Aorta (tissue), 5 donors: ENCODE data around the gene IL5. TPM values are rescaled to one million over a fixed set of nuclear protein-coding genes. Genes with fewer than 3 reads are reported as not detected.

Experiments
- ATAC-seq: fragments of 200-7000 bp; cut with Tn5 transposase; one replicate; pipeline ENCODE4 v1.9.1; 2022; ENCODE audit warnings: moderate library complexity; ENCODE audit not compliant: low FRiP score
- DNase-seq, 2 donors: peaks; one replicate each; pipeline ENCODE4 v3.0.0-alpha.2; 2020
- H3K27ac ChIP-seq, 2 donors: one replicate each; pipeline ENCODE4 v1.5.1; 2013; ENCODE audit warnings: low read length in 2 of 2, mild to moderate bottlenecking in 2 of 2, moderate library complexity in 2 of 2, control low read depth in 1 of 2, inconsistent platforms in 1 of 2, low read depth in 1 of 2
- H3K27me3 ChIP-seq, 2 donors: one replicate each; pipeline ENCODE4 v1.6.1; 2013; ENCODE audit warnings: control low read depth in 1 of 2, low read length in 1 of 2, mild to moderate bottlenecking in 1 of 2, moderate library complexity in 1 of 2; ENCODE audit not compliant: insufficient read depth in 2 of 2, control insufficient read depth in 1 of 2
- H3K36me3 ChIP-seq, 2 donors: one replicate each; pipeline ENCODE4 v1.6.1; 2013; ENCODE audit warnings: control low read depth in 1 of 2, low read length in 1 of 2, mild to moderate bottlenecking in 1 of 2; ENCODE audit not compliant: insufficient read depth in 2 of 2, control insufficient read depth in 1 of 2
- H3K4me1 ChIP-seq, 2 donors: one replicate each; pipeline ENCODE4 v1.6.1; 2013; ENCODE audit warnings: low read length in 2 of 2, control low read depth in 1 of 2, mild to moderate bottlenecking in 1 of 2, moderate library complexity in 1 of 2; ENCODE audit not compliant: insufficient read depth in 2 of 2, control insufficient read depth in 1 of 2
- H3K4me3 ChIP-seq, 2 donors: one replicate each; pipeline ENCODE4 v1.5.1; 2013; ENCODE audit warnings: low read length in 2 of 2, control low read depth in 1 of 2, mild to moderate bottlenecking in 1 of 2
- H3K9me3 ChIP-seq: one replicate; pipeline ENCODE4 v1.6.1; 2013; ENCODE audit warnings: mild to moderate bottlenecking, low read length; ENCODE audit not compliant: control insufficient read depth
- WGBS, 2 donors: extraction: QIAGEN DNeasy Blood & Tissue Kit; methylation state at CpG; one replicate each; pipeline ENCODE4 v1.1.7; 2013; 5-methylcytosine and 5-hydroxymethylcytosine counted together
- intact Hi-C, 2 donors: fragments of 100-400 bp; cut with DNase I; formaldehyde crosslinking; loops; one replicate each; pipeline versions ENCODE4 v1.14.2 to v1.15.0; 2022
- polyA plus RNA-seq, 2 donors: library from polyadenylated mRNA; stranded (reverse); fragments of 200-250 nt; gene quantifications; one replicate each; pipeline ENCODE4 v1.2.3, GENCODE V29; 2013
- total RNA-seq, 2 donors: library from RNA; stranded (reverse); fragmentation: NEBNext Ultra II Directional; extraction: Animal tissue kit (Norgen Biotek cat#: 25700); gene quantifications; one replicate each; pipeline ENCODE4 v1.2.1, GENCODE V29; 2021
- donor health status: healthy with polysubstance abuse.
- donor health status: Bipolar disorder and iron deficiency.
- donor health status: DM: no; HTN: no; CAD: no.
- donor health status: DM: no; HTN: no; CAD: no.
- donor health status: DM: yes; HTN: yes; CAD: no.

The IL5 gene
- total and polyA plus RNA-seq, 4 donors: not detected

DNA sequence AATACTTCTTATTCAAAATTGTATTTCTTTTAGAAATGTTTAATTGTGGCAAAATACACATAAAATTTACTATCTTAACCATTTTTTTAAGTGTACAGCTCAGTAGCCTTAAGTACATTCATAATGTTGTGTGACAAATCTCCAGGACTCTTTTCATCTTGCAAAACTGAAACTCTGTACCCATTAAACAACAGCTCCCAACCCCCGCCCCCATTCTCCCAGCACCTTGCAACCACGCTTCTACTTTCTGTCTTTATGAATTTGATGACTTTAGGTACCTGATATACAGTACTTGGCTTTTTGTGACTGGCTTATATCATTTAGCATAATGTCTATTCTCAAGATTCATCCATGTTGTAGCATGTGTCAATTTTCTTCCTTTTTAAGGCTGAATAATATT lies 2.8 kb upstream of the IL5 start:
- DNase-seq (no peak), ATAC-seq (no peak)
- WGBS, 2 donors: 97 to 100% methylated on average over 2 of the region's 2 CpGs
- intact Hi-C loops: no loop called here
- Histone ChIP-seq H3K27ac (no peak overlapping the region), H3K4me1 (no peaks in the 10 kb centered on the region), H3K9me3 (no peaks in the 10 kb centered on the region), H3K36me3 (no peaks in the 10 kb centered on the region), H3K4me3 (no peak overlapping the region), H3K27me3 (no peaks in the 10 kb centered on the region)

DNA sequence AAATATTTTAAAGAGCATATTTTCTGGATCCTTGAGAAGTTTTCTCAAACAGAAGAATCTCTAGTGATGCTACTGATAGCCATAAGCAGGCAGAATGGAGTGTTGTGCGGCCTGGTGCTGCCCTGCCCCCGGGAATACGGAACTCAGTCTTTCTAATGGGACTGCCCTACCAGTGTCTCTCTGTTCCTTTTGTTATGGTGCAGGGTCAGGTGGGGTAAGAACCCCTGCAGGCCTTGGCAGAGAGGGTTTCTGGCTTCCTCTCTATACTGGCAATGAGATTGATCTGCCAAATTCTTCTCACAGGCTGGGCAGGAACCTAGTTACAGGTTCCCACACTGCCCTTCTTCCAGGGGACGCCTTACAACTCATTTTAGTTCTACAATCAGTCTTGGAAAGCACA lies 2.6 kb downstream of the IL5 start:
- intact Hi-C loops: no loop called here
- WGBS, 2 donors: 88 to 91% methylated on average over 4 of the region's 4 CpGs
- DNase-seq: no peak
- Histone ChIP-seq H3K27ac (no peak overlapping the region), H3K36me3 (no peaks in the 10 kb centered on the region), H3K27me3 (no peaks in the 10 kb centered on the region), H3K9me3 (no peaks in the 10 kb centered on the region), H3K4me1 (no peaks in the 10 kb centered on the region), H3K4me3 (no peak overlapping the region)
- ATAC-seq: no peak

DNA sequence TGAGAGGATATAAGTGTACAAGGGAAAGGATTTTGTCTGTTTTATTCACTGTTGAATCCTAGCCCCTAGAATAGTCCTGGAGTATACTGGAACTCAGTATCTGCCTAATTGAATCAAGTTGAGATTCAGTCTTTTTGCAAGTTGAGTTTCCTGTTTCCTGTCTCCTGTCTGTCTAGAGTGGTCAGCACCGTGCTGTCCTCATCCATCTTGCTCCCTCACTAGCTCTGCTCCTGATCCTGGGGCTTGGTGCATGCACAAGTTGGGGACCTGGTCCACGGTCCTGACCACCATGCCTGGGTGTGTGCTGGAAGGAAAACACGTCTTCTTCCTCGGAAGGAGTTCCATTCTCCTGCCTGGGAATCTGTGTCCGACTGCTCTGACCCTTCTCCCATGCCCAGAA lies 3.2 kb downstream of the IL5 start:
- H3K27ac ChIP-seq: no peak overlapping the region
- ATAC-seq (no peak), DNase-seq (no peak)
- no peaks in the 10 kb centered on the region for H3K9me3 ChIP-seq
- 79 to 81% methylated on average over 5 of the region's 5 CpGs for WGBS, 2 donors
- no peaks in the 10 kb centered on the region for H3K4me1 ChIP-seq
- H3K4me3 ChIP-seq: no peak overlapping the region
- intact Hi-C loops: no loop called here
- H3K27me3 ChIP-seq: no peaks in the 10 kb centered on the region
- H3K36me3 ChIP-seq: no peaks in the 10 kb centered on the region

DNA sequence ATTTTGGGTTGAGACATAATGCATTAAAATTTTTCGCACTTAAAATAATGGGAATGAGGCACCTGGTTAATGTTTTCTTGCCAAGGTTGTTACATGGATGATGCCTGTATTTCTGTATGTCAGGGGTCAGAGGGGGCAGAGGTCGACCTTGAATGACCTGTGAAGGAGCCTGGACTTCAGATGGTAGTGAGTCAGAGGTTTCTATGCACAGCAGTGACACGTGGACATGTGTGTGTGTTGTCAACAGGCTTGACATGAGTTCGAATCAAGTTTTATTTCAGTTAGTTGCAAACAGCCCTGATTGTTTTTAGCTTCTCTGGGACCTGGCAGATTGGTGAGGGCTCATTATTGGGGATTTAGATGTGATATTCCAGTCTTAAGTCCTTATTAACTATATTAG lies 3.6 kb downstream of the IL5 start:
- WGBS, 2 donors: 77 to 78% methylated on average over 4 of the region's 4 CpGs
- intact Hi-C loops: no loop called here
- no peak for ATAC-seq

DNA sequence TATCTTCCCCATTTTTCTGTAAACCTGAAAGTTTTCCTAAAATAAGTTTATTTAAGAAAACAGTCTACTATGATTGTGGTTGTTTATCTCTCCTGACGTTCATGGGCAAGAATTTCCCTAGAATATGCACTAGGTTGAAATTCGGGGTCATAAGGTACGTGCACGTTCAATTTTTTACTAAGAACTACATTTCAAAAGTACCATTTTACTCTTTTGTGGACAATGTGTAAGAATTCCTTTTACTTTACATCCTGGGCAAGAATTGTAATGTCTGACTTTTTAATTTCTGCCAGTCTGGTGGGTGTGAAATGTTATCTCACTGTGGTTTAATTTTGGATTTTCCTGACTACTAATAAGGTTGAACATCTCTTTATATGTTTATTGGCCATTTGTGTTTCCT lies 12.4 kb downstream of the IL5 start:
- no peaks in the 10 kb centered on the region for H3K4me1 ChIP-seq
- H3K4me3 ChIP-seq: no peak overlapping the region
- H3K27ac ChIP-seq: no peak overlapping the region
- DNase-seq (no peak), ATAC-seq (no peak)
- H3K36me3 ChIP-seq: no peaks in the 10 kb centered on the region
- no peaks in the 10 kb centered on the region for H3K9me3 ChIP-seq
- intact Hi-C loops: no loop called here
- no peaks in the 10 kb centered on the region for H3K27me3 ChIP-seq
- 78 to 80% methylated on average over 4 of the region's 4 CpGs for WGBS, 2 donors

More for the DNA sequence above, 3.6 kb downstream of the IL5 start:
- Histone ChIP-seq H3K9me3 (no peaks in the 10 kb centered on the region), H3K4me1 (no peaks in the 10 kb centered on the region), H3K27me3 (no peaks in the 10 kb centered on the region), H3K36me3 (no peaks in the 10 kb centered on the region), H3K4me3 (no peak overlapping the region), H3K27ac (no peak overlapping the region)
- no peak for DNase-seq

DNA sequence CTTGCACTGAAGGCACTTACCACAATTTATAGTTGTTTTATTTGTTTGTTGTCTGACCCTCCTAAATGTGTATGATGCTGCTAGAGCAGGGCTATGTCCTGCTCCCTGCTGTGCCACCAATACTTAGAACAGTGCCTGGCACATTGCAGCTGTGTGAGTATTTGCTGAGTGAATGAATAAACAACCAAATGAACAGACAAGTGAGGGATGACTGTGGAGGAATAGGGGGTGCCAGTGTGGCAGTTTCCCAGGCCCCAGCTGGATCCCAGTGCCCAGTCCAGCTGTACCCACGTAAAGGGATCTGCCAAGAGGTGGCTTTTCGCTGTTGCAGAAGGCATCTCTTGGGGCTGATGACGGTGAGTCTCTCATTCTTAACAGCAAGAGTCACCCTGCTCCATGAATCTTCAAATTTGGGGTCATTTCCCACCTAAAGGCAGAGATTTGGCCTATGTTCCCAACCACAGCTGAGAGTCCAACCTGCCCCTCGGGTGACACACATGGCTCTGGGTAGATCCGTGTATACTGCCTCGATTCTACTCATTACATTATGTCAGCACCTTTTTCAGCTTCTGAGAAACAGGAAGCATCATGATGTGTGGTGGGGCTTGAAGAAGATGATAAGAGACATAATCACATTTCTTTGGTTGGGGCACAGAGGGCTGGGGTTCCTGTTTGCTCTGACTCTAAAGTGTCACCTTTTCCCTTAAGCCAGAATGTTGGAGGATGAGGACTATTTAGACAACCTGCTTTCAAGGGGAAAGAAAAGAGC lies 14.3 kb downstream of the IL5 start:
- no peak for DNase-seq
- ATAC-seq: no peak
- Histone ChIP-seq H3K27ac (no peak overlapping the region), H3K4me3 (no peak overlapping the region), H3K4me1 (no peaks in the 10 kb centered on the region), H3K36me3 (no peaks in the 10 kb centered on the region), H3K9me3 (no peaks in the 10 kb centered on the region), H3K27me3 (no peaks in the 10 kb centered on the region)
- intact Hi-C loops: loop anchor here (10.0 kb wide), 2 partner anchors 176 to 186 kb away; no protein-coding TSS in a partner anchor
- 86 to 87% methylated on average over 6 of the region's 6 CpGs for WGBS, 2 donors

DNA sequence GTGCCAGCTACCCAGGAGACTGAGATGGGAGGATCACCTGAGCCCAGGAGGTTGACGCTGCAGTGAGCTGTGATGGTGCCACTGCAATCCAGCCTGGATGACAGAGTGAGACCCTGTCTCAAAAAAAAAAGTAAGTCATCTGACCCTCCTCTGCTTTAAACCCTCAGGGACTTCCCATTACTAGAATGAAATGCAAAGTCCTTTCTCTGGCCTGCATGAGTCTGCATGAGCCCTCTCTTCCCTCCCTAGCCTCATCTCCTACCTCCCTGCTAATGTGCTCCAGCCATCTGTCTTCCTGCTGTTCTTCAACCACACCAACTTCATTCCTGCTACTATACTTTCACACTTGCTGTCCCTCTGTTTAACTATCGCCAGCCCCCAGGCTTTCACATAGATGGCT lies 15.3 kb downstream of the IL5 start:
- 97 to 98% methylated on average over 2 of the region's 2 CpGs for WGBS, 2 donors
- H3K27ac ChIP-seq: no peak overlapping the region
- no peaks in the 10 kb centered on the region for H3K9me3 ChIP-seq
- no peaks in the 10 kb centered on the region for H3K36me3 ChIP-seq
- ATAC-seq: no peak
- no peaks in the 10 kb centered on the region for H3K4me1 ChIP-seq
- H3K27me3 ChIP-seq: no peaks in the 10 kb centered on the region
- DNase-seq: no peak
- intact Hi-C loops: loop anchor here (10.0 kb wide), 2 partner anchors 177 to 187 kb away; no protein-coding TSS in a partner anchor
- no peak overlapping the region for H3K4me3 ChIP-seq

DNA sequence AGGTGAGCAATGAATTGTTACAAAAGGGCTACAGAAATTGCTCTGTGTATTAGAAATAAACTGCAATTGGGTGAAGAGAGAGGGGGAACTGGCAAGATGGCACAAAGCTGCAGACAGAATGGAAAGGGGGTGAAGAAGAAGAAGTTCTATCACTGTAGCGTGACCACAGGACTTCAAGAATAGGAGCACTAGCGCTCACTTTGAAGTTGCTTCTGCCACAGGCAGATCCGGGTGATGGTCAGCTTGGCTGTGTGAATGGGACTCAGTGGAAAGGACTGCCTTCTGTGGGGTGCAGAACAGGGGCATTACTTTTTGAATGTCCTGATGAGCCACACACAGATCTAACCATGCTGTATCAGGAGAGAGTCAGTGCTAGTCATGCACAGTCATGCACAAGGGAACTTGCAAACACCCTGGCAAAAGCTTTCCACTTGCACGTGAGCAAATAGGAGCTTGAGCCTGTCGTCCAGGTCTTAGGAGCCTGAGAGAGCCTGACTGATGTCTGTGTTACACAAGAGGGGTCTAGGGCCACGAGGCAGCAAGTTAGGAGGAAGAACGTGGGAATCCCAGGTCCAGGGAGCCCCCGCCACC lies 16.3 kb downstream of the IL5 start:
- no peak overlapping the region for H3K4me3 ChIP-seq
- DNase-seq (no peak), ATAC-seq (no peak)
- no peaks in the 10 kb centered on the region for H3K9me3 ChIP-seq
- H3K36me3 ChIP-seq: no peaks in the 10 kb centered on the region
- H3K4me1 ChIP-seq: no peaks in the 10 kb centered on the region
- H3K27me3 ChIP-seq: no peaks in the 10 kb centered on the region
- WGBS, 2 donors: 72 to 77% methylated on average over 8 of the region's 8 CpGs
- intact Hi-C loops: loop anchor here (10.0 kb wide), 2 partner anchors 178 to 188 kb away; no protein-coding TSS in a partner anchor
- H3K27ac ChIP-seq: no peak overlapping the region
